ENCODE measurements around the gene SH3TC2. TPM values are rescaled to one million over a fixed set of nuclear protein-coding genes. Genes with fewer than 3 reads are reported as not detected.

The SH3TC2 gene
- polyA plus RNA-seq, 1 of the 3 experiments (the other 2 are of a cell fraction): 1.1 TPM

- TF ChIP-seq, protein P1, sequence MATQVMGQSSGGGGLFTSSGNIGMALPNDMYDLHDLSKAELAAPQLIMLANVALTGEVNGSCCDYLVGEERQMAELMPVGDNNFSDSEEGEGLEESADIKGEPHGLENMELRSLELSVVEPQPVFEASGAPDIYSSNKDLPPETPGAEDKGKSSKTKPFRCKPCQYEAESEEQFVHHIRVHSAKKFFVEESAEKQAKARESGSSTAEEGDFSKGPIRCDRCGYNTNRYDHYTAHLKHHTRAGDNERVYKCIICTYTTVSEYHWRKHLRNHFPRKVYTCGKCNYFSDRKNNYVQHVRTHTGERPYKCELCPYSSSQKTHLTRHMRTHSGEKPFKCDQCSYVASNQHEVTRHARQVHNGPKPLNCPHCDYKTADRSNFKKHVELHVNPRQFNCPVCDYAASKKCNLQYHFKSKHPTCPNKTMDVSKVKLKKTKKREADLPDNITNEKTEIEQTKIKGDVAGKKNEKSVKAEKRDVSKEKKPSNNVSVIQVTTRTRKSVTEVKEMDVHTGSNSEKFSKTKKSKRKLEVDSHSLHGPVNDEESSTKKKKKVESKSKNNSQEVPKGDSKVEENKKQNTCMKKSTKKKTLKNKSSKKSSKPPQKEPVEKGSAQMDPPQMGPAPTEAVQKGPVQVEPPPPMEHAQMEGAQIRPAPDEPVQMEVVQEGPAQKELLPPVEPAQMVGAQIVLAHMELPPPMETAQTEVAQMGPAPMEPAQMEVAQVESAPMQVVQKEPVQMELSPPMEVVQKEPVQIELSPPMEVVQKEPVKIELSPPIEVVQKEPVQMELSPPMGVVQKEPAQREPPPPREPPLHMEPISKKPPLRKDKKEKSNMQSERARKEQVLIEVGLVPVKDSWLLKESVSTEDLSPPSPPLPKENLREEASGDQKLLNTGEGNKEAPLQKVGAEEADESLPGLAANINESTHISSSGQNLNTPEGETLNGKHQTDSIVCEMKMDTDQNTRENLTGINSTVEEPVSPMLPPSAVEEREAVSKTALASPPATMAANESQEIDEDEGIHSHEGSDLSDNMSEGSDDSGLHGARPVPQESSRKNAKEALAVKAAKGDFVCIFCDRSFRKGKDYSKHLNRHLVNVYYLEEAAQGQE (IDR thresholded peaks at IDR 0.05; ENCODE audit: low read depth, low read length): no peak; the same call in 1 of the 2 replicates
- TF ChIP-seq RXRA (IDR thresholded peaks at IDR 0.05; ENCODE audit: borderline replicate concordance, low read depth): peak; percentile 50; the same call in 1 of the 2 replicates
- TF ChIP-seq FOXM1 (IDR thresholded peaks at IDR 0.05; ENCODE audit: low read depth): no peak
- TF ChIP-seq, protein P2, sequence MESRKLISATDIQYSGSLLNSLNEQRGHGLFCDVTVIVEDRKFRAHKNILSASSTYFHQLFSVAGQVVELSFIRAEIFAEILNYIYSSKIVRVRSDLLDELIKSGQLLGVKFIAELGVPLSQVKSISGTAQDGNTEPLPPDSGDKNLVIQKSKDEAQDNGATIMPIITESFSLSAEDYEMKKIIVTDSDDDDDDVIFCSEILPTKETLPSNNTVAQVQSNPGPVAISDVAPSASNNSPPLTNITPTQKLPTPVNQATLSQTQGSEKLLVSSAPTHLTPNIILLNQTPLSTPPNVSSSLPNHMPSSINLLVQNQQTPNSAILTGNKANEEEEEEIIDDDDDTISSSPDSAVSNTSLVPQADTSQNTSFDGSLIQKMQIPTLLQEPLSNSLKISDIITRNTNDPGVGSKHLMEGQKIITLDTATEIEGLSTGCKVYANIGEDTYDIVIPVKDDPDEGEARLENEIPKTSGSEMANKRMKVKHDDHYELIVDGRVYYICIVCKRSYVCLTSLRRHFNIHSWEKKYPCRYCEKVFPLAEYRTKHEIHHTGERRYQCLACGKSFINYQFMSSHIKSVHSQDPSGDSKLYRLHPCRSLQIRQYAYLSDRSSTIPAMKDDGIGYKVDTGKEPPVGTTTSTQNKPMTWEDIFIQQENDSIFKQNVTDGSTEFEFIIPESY (IDR thresholded peaks at IDR 0.05; ENCODE audit: borderline replicate concordance, low read depth): no peak
- peak; percentile 48; the same call in 1 of the 2 replicates for TF ChIP-seq GABPA (IDR thresholded peaks at IDR 0.05; ENCODE audit: low read depth)
- TF ChIP-seq FOXJ3 (CRISPR knock-in tag; IDR thresholded peaks at IDR 0.05): no peak
- no peak for TF ChIP-seq CHD2 (IDR thresholded peaks at IDR 0.05; ENCODE audit: low read length, partially characterized antibody)
- peak; percentile 53; the same call in 1 of the 2 replicates for TF ChIP-seq NFIC (IDR thresholded peaks at IDR 0.05; ENCODE audit: borderline replicate concordance)
- no peak for TF ChIP-seq EZH2phosphoT487 (IDR thresholded peaks at IDR 0.05; ENCODE audit: borderline replicate concordance, low read depth)
- no peak; the same call in 1 of the 2 replicates for TF ChIP-seq PBX3 (IDR thresholded peaks at IDR 0.05)
- TF ChIP-seq CTCF (IDR thresholded peaks at IDR 0.05): no peak
- peak; percentile 83 for TF ChIP-seq MEF2A (IDR thresholded peaks at IDR 0.05; ENCODE audit: borderline replicate concordance, low read depth)
- no peak for TF ChIP-seq RAD21 (IDR thresholded peaks at IDR 0.05; ENCODE audit: low read length)
- peak; percentile 53; the same call in 1 of the 2 replicates for TF ChIP-seq YY1 (IDR thresholded peaks at IDR 0.05; ENCODE audit: low read depth)
Measured at GRCh38 chr5:149062371-149063016, 368 bp downstream of the SH3TC2 start (continued).

All from SK-N-SH (cell line).